H1 (cell line): ENCODE data around the gene AGER. TPM values are rescaled to one million over a fixed set of nuclear protein-coding genes. Genes with fewer than 3 reads are reported as not detected.

ENCODE experiments used
- KDM4A ChIP-seq: IDR thresholded peaks from one replicate; pipeline ENCODE4 v1.7.1; 2012; ENCODE audit warnings: low read depth, mild to moderate bottlenecking, moderate library complexity, low read length, inconsistent platforms; ENCODE audit not compliant: severe bottlenecking
- SRF ChIP-seq: IDR thresholded peaks from 2 replicates; pipeline ENCODE4 v1.6.1; 2011; ENCODE audit warnings: mild to moderate bottlenecking, low read depth, low read length, moderate library complexity
- polyA plus RNA-seq, 7 experiments: library from polyadenylated mRNA; depleted of rRNA in 3 of 7; stranded (reverse) in 5 of 7; unstranded in 2 of 7; fragments of >200 nt in 5 of 7; fragments of 200-250 nt in 2 of 7; gene quantifications; 1 replicate in 5 of 7; 2 replicates in 1 of 7; 4 replicates in 1 of 7; pipeline versions ENCODE4 v1.2.1 to v1.2.3, GENCODE V29; 2011 to 2013; ENCODE audit warnings: missing spikeins in 2 of 7, mixed read lengths in 2 of 7
- total RNA-seq: library from RNA; stranded (reverse); fragmentation: NEBNext Ultra II Directional; extraction: Animal tissue kit (Norgen Biotek cat#: 25700); gene quantifications from 2 replicates; pipeline ENCODE4 v1.2.1, GENCODE V29; 2021

AGER gene
- total and polyA plus RNA-seq, 2 of the 8 experiments (the other 6 are each of a cell fraction or from before 2014, with no cell fraction given): 3.8 to 10.9 TPM

DNA sequence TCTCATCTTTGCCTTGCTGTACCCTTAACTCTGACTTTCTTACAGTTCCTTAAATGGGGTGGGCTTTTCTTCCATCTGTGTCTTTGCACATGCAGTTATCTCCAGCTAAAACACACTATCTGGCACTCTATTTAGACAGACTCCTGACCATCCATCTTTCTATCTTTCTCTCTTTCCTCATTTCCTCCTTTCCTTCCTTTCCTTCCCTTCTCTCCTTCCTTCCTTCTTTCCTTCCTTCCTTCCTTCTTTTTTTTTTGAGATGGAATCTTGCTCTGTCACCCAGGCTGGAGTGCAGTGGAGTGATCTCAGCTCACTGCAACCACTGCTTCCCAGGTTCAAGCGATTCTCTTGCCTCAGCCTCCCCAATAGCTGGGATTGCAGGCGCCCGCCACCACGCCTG lies 31.6 kb upstream of the AGER start (continued):
- TF ChIP-seq SRF (no peak), KDM4A (no peak)
